ENCODE results near the gene TAF1. TPM values are rescaled to one million over a fixed set of nuclear protein-coding genes. Genes with fewer than 3 reads are reported as not detected.
A peak's percentile ranks its signal among the peaks of the same experiment; 100 is the strongest.
"Not testable (repeated sequence)": the region's sequence is repeated elsewhere in the genome, so short reads cannot be mapped to it uniquely, and the experiment has no call there.

TAF1 gene

GRCh38 chrX:71513731-71514130 is 147.6 kb downstream of the TAF1 start:
- not testable (repeated sequence) for H2BK5ac ChIP-seq (ENCODE audit: low read length)

GRCh38 chrX:71514367-71515037 is 148.3 kb downstream of the TAF1 start:
- DNase-seq: peak; percentile 38
- no peak overlapping the region for H2AK5ac ChIP-seq (ENCODE audit: low read length)
- H3K4me2 ChIP-seq (ENCODE audit: low read length): no peak overlapping the region
- H3K27ac ChIP-seq (ENCODE audit: low read depth, low read length): no peak overlapping the region
- WGBS (ENCODE audit: extremely low coverage, insufficient coverage, low lambda C conversion rate): no CpG with 5 or more reads among the region's 5 CpGs
- H4K8ac ChIP-seq (ENCODE audit: low read depth, low read length): no peak overlapping the region
- H3K56ac ChIP-seq (ENCODE audit: low read length): no peak overlapping the region
- H3K9ac ChIP-seq (ENCODE audit: low read length): no peak overlapping the region
- H3K4ac ChIP-seq (ENCODE audit: low read depth, low read length): no peak overlapping the region
- H3K4me3 ChIP-seq (ENCODE audit: low read length): no peak overlapping the region
- H3K27me3 ChIP-seq (ENCODE audit: insufficient read depth, low read length, poor library complexity): no peaks in the 10 kb centered on the region
- no peak overlapping the region for H2BK120ac ChIP-seq (ENCODE audit: low read depth, low read length)
- no peaks in the 10 kb centered on the region for H3K36me3 ChIP-seq (ENCODE audit: control insufficient read depth, insufficient read depth, low read length)
- no peak overlapping the region for H2BK5ac ChIP-seq (ENCODE audit: low read length)
- no peak overlapping the region for H3K23ac ChIP-seq (ENCODE audit: low read length)
- no peaks in the 10 kb centered on the region for H3K4me1 ChIP-seq (ENCODE audit: control insufficient read depth, low read depth, low read length)
- H4K5ac ChIP-seq (ENCODE audit: low read length): no peak overlapping the region
- H2BK15ac ChIP-seq (replicated peaks; ENCODE audit: low read depth): no peak overlapping the region
- no peaks in the 10 kb centered on the region for H3K79me1 ChIP-seq (ENCODE audit: low read length)
- no peaks in the 10 kb centered on the region for H3K79me2 ChIP-seq (ENCODE audit: control insufficient read depth, insufficient read depth, low read length)
- no peak overlapping the region for H3K18ac ChIP-seq (ENCODE audit: low read length)

More at GRCh38 chrX:71513731-71514130, 147.6 kb downstream of the TAF1 start:
- H2BK120ac ChIP-seq (ENCODE audit: low read depth, low read length); H3K36me3 ChIP-seq (ENCODE audit: control insufficient read depth, insufficient read depth, low read length); H3K79me1 ChIP-seq (ENCODE audit: low read length); DNase-seq; H3K4me2 ChIP-seq (ENCODE audit: low read length); H2AK5ac ChIP-seq (ENCODE audit: low read length); H3K9ac ChIP-seq (ENCODE audit: low read length); H3K4me1 ChIP-seq (ENCODE audit: control insufficient read depth, low read depth, low read length); H3K4me3 ChIP-seq (ENCODE audit: low read length); H3K79me2 ChIP-seq (ENCODE audit: control insufficient read depth, insufficient read depth, low read length); H4K8ac ChIP-seq (ENCODE audit: low read depth, low read length); H3K56ac ChIP-seq (ENCODE audit: low read length); H3K18ac ChIP-seq (ENCODE audit: low read length); H3K27me3 ChIP-seq (ENCODE audit: insufficient read depth, low read length, poor library complexity); H3K27ac ChIP-seq (ENCODE audit: low read depth, low read length); H3K23ac ChIP-seq (ENCODE audit: low read length); H2BK15ac ChIP-seq (replicated peaks; ENCODE audit: low read depth); H4K5ac ChIP-seq (ENCODE audit: low read length); H3K4ac ChIP-seq (ENCODE audit: low read depth, low read length): not testable (repeated sequence)
- WGBS (ENCODE audit: extremely low coverage, insufficient coverage, low lambda C conversion rate): no CpG with 5 or more reads among the region's 4 CpGs

- Histone ChIP-seq H4K8ac (ENCODE audit: low read depth, low read length) (no peak overlapping the region), H2AK5ac (ENCODE audit: low read length) (no peak overlapping the region), H3K4me1 (ENCODE audit: control insufficient read depth, low read depth, low read length) (no peaks in the 10 kb centered on the region), H2BK5ac (ENCODE audit: low read length) (no peak overlapping the region), H3K79me1 (ENCODE audit: low read length) (no peaks in the 10 kb centered on the region), H2BK15ac (replicated peaks; ENCODE audit: low read depth) (no peak overlapping the region), H3K4ac (ENCODE audit: low read depth, low read length) (no peak overlapping the region), H3K4me3 (ENCODE audit: low read length) (no peak overlapping the region), H3K79me2 (ENCODE audit: control insufficient read depth, insufficient read depth, low read length) (no peaks in the 10 kb centered on the region), H3K36me3 (ENCODE audit: control insufficient read depth, insufficient read depth, low read length) (no peaks in the 10 kb centered on the region), H3K23ac (ENCODE audit: low read length) (no peak overlapping the region), H4K5ac (ENCODE audit: low read length) (no peak overlapping the region), H3K4me2 (ENCODE audit: low read length) (no peak overlapping the region), H3K27ac (ENCODE audit: low read depth, low read length) (no peak overlapping the region), H3K18ac (ENCODE audit: low read length) (no peak overlapping the region), H3K9ac (ENCODE audit: low read length) (no peak overlapping the region), H2BK120ac (ENCODE audit: low read depth, low read length) (no peak overlapping the region), H3K27me3 (ENCODE audit: insufficient read depth, low read length, poor library complexity) (no peaks in the 10 kb centered on the region), H3K56ac (ENCODE audit: low read length) (no peak overlapping the region)
- no peak for DNase-seq
- no CpG with 5 or more reads among the region's 2 CpGs for WGBS (ENCODE audit: extremely low coverage, insufficient coverage, low lambda C conversion rate)
These were observed 148.9 kb downstream of the TAF1 start for GRCh38 chrX:71515038-71515396.

Small RNA genes lying within 50 kb of the gene (small RNA-seq; reads per million reads assigned to genes)
- gene AL590762.4 (ENCODE audit: insufficient read depth) (not detected), gene RF00019 (ENCODE audit: insufficient read depth) (not detected)

Data from mesendoderm (in vitro differentiated cells).